Activated CD4-positive, alpha-beta T cell treated with anti-CD3 and anti-CD28 coated beads, Interleukin-2, amount 50 U/mL, for 4 hours (primary cell): ENCODE data around the gene ZNF749.

Experiments
- DNase-seq, 2 experiments: peaks; one replicate each; pipeline ENCODE4 v3.0.0-alpha.2; 2020

The ZNF749 gene

GRCh38 chr19:57435062-57435978 is at the start of gene ZNF749:
Gene ZNF749, plus strand, starts transcription at chr19:57435325. Its CDS starts 254 bp downstream, at chr19:57435579.
- DNase-seq: peak; percentile 98

- no peak for DNase-seq
These were observed 45.9 kb upstream of the ZNF749 start for GRCh38 chr19:57389194-57389729.

- peak; percentile 97 for DNase-seq
These were observed 45.2 kb upstream of the ZNF749 start, which contains the start of gene ZNF548 for GRCh38 chr19:57389730-57390598. Gene ZNF548, plus strand, starts transcription at chr19:57389854. Its CDS starts 246 bp downstream, at chr19:57390100.

- DNase-seq: no peak
These were observed 39.4 kb upstream of the ZNF749 start for GRCh38 chr19:57395710-57396109.

GRCh38 chr19:57398868-57399267 is 36.3 kb upstream of the ZNF749 start:
- no peak for DNase-seq

- DNase-seq: no peak
These were observed 31.2 kb upstream of the ZNF749 start for GRCh38 chr19:57403737-57404563.

- DNase-seq: peak; percentile 67 to 70
These were observed 28.5 kb upstream of the ZNF749 start for GRCh38 chr19:57406516-57407123.

- peak; percentile 91 to 92 for DNase-seq
These were observed 24.1 kb upstream of the ZNF749 start, which contains the start of gene ZNF17 for GRCh38 chr19:57410877-57411671. Gene ZNF17, plus strand, starts transcription at chr19:57411161. Its CDS starts 2,455 bp downstream, at chr19:57413616.

GRCh38 chr19:57419439-57419838 is 15.7 kb upstream of the ZNF749 start:
- no peak for DNase-seq

- no peak for DNase-seq
These were observed 14.1 kb upstream of the ZNF749 start for GRCh38 chr19:57421037-57421436.

GRCh38 chr19:57434386-57435061 is 601 bp upstream of the ZNF749 start:
- no peak for DNase-seq

GRCh38 chr19:57436417-57436816 is 1.3 kb downstream of the ZNF749 start:
- DNase-seq: no peak

- no peak for DNase-seq
These were observed 2.8 kb downstream of the ZNF749 start for GRCh38 chr19:57437931-57438330.

- no peak for DNase-seq
These were observed 3.8 kb downstream of the ZNF749 start for GRCh38 chr19:57438925-57439324.

GRCh38 chr19:57441979-57442752 is 7.0 kb downstream of the ZNF749 start:
- no peak for DNase-seq

- no peak for DNase-seq
These were observed 8.1 kb downstream of the ZNF749 start for GRCh38 chr19:57443121-57443696.

GRCh38 chr19:57452307-57452706 is 17.2 kb downstream of the ZNF749 start:
- no peak for DNase-seq

GRCh38 chr19:57465680-57466381 is 30.7 kb downstream of the ZNF749 start:
- DNase-seq: peak in 1 of 2 experiments; percentile 8
